SK-N-SH treated with all-trans-retinoic acid at 6 μM for 48 hours (cell line): ENCODE results near the gene KIAA1671.

Source experiments
- ATAC-seq: fragments of 200-7000 bp; cut with Tn5 transposase; 3 replicates; pipeline ENCODE4 v1.9.1; 2020; ENCODE audit warnings: mild to moderate bottlenecking, moderate library complexity
- BACH2 ChIP-seq: fragments of 250-450 bp; sonication (Bioruptor Pico); IDR thresholded peaks from 2 replicates; pipeline ENCODE4 v1.9.0; 2021; ENCODE audit warnings: mild to moderate bottlenecking, borderline replicate concordance
- CREB5 ChIP-seq: fragments of 250-450 bp; sonication (Bioruptor Pico); IDR thresholded peaks from 2 replicates; pipeline ENCODE4 v1.5.1; 2020; ENCODE audit warnings: low read depth, mild to moderate bottlenecking, moderate library complexity
- CSDC2 ChIP-seq: fragments of 250-450 bp; sonication (Bioruptor Pico); IDR thresholded peaks from 2 replicates; pipeline ENCODE4 v1.5.0; 2020; ENCODE audit warnings: mild to moderate bottlenecking, moderate library complexity
- CSRNP3 ChIP-seq: fragments of 250-450 bp; sonication (Bioruptor Pico); IDR thresholded peaks from 2 replicates; pipeline ENCODE4 v1.5.1; 2021; ENCODE audit warnings: mild to moderate bottlenecking, moderate library complexity
- ESRRG ChIP-seq: fragments of 250-450 bp; sonication (Bioruptor Pico); IDR thresholded peaks from 2 replicates; pipeline ENCODE4 v1.6.1; 2021; ENCODE audit warnings: mild to moderate bottlenecking
- ISL1 ChIP-seq: fragments of 250-450 bp; sonication (Bioruptor Pico); IDR thresholded peaks from 2 replicates; pipeline ENCODE4 v2.1.2; 2022; ENCODE audit warnings: mild to moderate bottlenecking, moderate library complexity
- OSR1 ChIP-seq: fragments of 250-450 bp; sonication (Bioruptor Pico); IDR thresholded peaks from 2 replicates; pipeline ENCODE4 v1.8.0; 2022; ENCODE audit warnings: moderate library complexity, mild to moderate bottlenecking, inconsistent platforms
- POU6F1 ChIP-seq: fragments of 250-450 bp; sonication (Bioruptor Pico); IDR thresholded peaks from 2 replicates; pipeline ENCODE4 v1.8.0; 2021; ENCODE audit warnings: low read depth, mild to moderate bottlenecking, moderate library complexity, borderline replicate concordance
- PPARA ChIP-seq: fragments of 250-450 bp; sonication (Bioruptor Pico); IDR thresholded peaks from 2 replicates; pipeline ENCODE4 v1.5.0; 2020; ENCODE audit warnings: mild to moderate bottlenecking, borderline replicate concordance
- SNAI2 ChIP-seq: fragments of 250-450 bp; sonication (Bioruptor Pico); IDR thresholded peaks from 2 replicates; pipeline ENCODE4 v1.5.0; 2020; ENCODE audit warnings: mild to moderate bottlenecking, moderate library complexity
- TCF4 ChIP-seq: fragments of 250-450 bp; sonication (Bioruptor Pico); IDR thresholded peaks from 2 replicates; pipeline ENCODE4 v1.8.0; 2021; ENCODE audit warnings: mild to moderate bottlenecking, moderate library complexity, borderline replicate concordance
- TOX ChIP-seq: fragments of 250-450 bp; sonication (Bioruptor Pico); IDR thresholded peaks from 2 replicates; pipeline ENCODE4 v1.8.0; 2021; ENCODE audit warnings: mild to moderate bottlenecking, moderate library complexity, borderline replicate concordance
- TSHZ2 ChIP-seq: fragments of 250-450 bp; sonication (Bioruptor Pico); IDR thresholded peaks from 2 replicates; pipeline ENCODE4 v1.5.0; 2020; ENCODE audit warnings: mild to moderate bottlenecking, moderate library complexity
- ZC3H10 ChIP-seq: fragments of 250-450 bp; sonication (Bioruptor Pico); IDR thresholded peaks from 2 replicates; pipeline ENCODE4 v1.5.1; 2021; ENCODE audit warnings: mild to moderate bottlenecking, moderate library complexity
- ZFP3 ChIP-seq: fragments of 250-450 bp; sonication (Bioruptor Pico); IDR thresholded peaks from 2 replicates; pipeline ENCODE4 v1.5.0; 2020; ENCODE audit warnings: mild to moderate bottlenecking, moderate library complexity
- ZFP30 ChIP-seq: fragments of 450-650 bp; formaldehyde crosslinking; IDR thresholded peaks from 2 replicates; pipeline ENCODE4 v1.5.0; 2022; ENCODE audit warnings: mild to moderate bottlenecking, moderate library complexity
- ZNF565 ChIP-seq: fragments of 450-650 bp; formaldehyde crosslinking; conservative IDR thresholded peaks from 2 replicates; pipeline ENCODE4 v1.5.0; 2020; ENCODE audit warnings: low read depth, mild to moderate bottlenecking, moderate library complexity
- ZNF8 ChIP-seq: fragments of 450-650 bp; formaldehyde crosslinking; IDR thresholded peaks from 2 replicates; pipeline ENCODE4 v1.5.0; 2020; ENCODE audit warnings: mild to moderate bottlenecking, moderate library complexity

The KIAA1671 gene

GRCh38 chr22:25206998-25207397 lies 254.5 kb downstream of the KIAA1671 start:
- no peak for ATAC-seq

GRCh38 chr22:25207553-25208157 lies 255.1 kb downstream of the KIAA1671 start:
- no peak for ATAC-seq
- TF ChIP-seq ESRRG (CRISPR knock-in tag) = no peak
- no peak for TF ChIP-seq SNAI2 (CRISPR knock-in tag)
- TF ChIP-seq ZFP30 = no peak
- no peak for TF ChIP-seq ISL1
- no peak for TF ChIP-seq PPARA (CRISPR knock-in tag)
- no peak for TF ChIP-seq CSDC2
- no peak for TF ChIP-seq CSRNP3 (CRISPR knock-in tag)
- TF ChIP-seq ZFP3 (CRISPR knock-in tag) = no peak
- no peak for TF ChIP-seq TSHZ2 (CRISPR knock-in tag)
- TF ChIP-seq POU6F1 = no peak
- TF ChIP-seq BACH2 (CRISPR knock-in tag) = no peak
- TF ChIP-seq ZNF8 (CRISPR knock-in tag) = no peak
- TF ChIP-seq CREB5 (CRISPR knock-in tag) = no peak

More at GRCh38 chr22:25206998-25207397, 254.5 kb downstream of the KIAA1671 start:
- TF ChIP-seq ZFP3 (CRISPR knock-in tag) (no peak), TSHZ2 (CRISPR knock-in tag) (no peak), PPARA (CRISPR knock-in tag) (no peak), SNAI2 (CRISPR knock-in tag) (no peak), ISL1 (no peak), TOX (CRISPR knock-in tag) (no peak), ZC3H10 (no peak), ZNF565 (CRISPR knock-in tag) (no peak), BACH2 (CRISPR knock-in tag) (no peak), ESRRG (CRISPR knock-in tag) (no peak), OSR1 (CRISPR knock-in tag) (no peak), CSRNP3 (CRISPR knock-in tag) (no peak), POU6F1 (no peak), ZFP30 (no peak), TCF4 (CRISPR knock-in tag) (no peak)
- TF ChIP-seq, all 23 proteins: peak for 0
